ENCODE measurements around the gene TLE3. TPM values are rescaled to one million over a fixed set of nuclear protein-coding genes. Genes with fewer than 3 reads are reported as not detected.

The TLE3 gene
- total and polyA plus RNA-seq, 2 of the 13 experiments (the other 11 are each of a cell fraction or from before 2014, with no cell fraction given), result 11.9 to 13.8 TPM

GRCh38 chr15:70140543-70141375, 43.0 kb upstream of the TLE3 start (continued):
- TF ChIP-seq MBD4 (IDR thresholded peaks at IDR 0.05; ENCODE audit: borderline replicate concordance, low read length) (peak; percentile 97), ZBTB7B (CRISPR knock-in tag; IDR thresholded peaks at IDR 0.05) (peak; percentile 93), ZMYM4 (CRISPR knock-in tag; IDR thresholded peaks at IDR 0.05) (peak; percentile 79), ATAD3A (CRISPR knock-in tag; IDR thresholded peaks at IDR 0.05) (no peak), RARG (CRISPR knock-in tag; IDR thresholded peaks at IDR 0.05; ENCODE audit: low read depth) (no peak), TCF12 (IDR thresholded peaks at IDR 0.05) (no peak), TCF12 (CRISPR knock-in tag; IDR thresholded peaks at IDR 0.05) (peak; percentile 99), SPEN (CRISPR knock-in tag; IDR thresholded peaks at IDR 0.05; ENCODE audit: low read depth) (peak; percentile 78), KDM4B (CRISPR knock-in tag; IDR thresholded peaks at IDR 0.05) (peak; percentile 84; the same call in 1 of the 2 replicates), MED1 (CRISPR knock-in tag; IDR thresholded peaks at IDR 0.05) (peak; percentile 89), ZNF572 (CRISPR knock-in tag; IDR thresholded peaks at IDR 0.05) (peak; percentile 86; the same call in 1 of the 2 replicates), ZFP36 (IDR thresholded peaks at IDR 0.05; ENCODE audit: borderline replicate concordance, low read depth, low read length, partially characterized antibody) (peak; percentile 85), ZNF234 (CRISPR knock-in tag; conservative IDR thresholded peaks at IDR 0.05) (no peak), ZSCAN31 (CRISPR knock-in tag; IDR thresholded peaks at IDR 0.05; ENCODE audit: low read depth) (0 out of 2 replicates have a peak, but pooled peaks have one; percentile 57), ZNF205 (CRISPR knock-in tag; IDR thresholded peaks at IDR 0.05) (peak; percentile 92), ZNF282 (IDR thresholded peaks at IDR 0.05; ENCODE audit: partially characterized antibody) (no peak), PBX3 (CRISPR knock-in tag; IDR thresholded peaks at IDR 0.05; ENCODE audit: borderline replicate concordance) (no peak), SOX6 (IDR thresholded peaks at IDR 0.05) (no peak), SOX6 (CRISPR knock-in tag; IDR thresholded peaks at IDR 0.05) (peak; percentile 98), ZNF674 (CRISPR knock-in tag; IDR thresholded peaks at IDR 0.05; ENCODE audit: low read depth) (no peak), ZNF878 (CRISPR knock-in tag; IDR thresholded peaks at IDR 0.05) (peak; percentile 96), ZFP36L1 (CRISPR knock-in tag; IDR thresholded peaks at IDR 0.05) (peak; percentile 83), TEF (CRISPR knock-in tag; IDR thresholded peaks at IDR 0.05) (no peak)
- TF ChIP-seq, protein P1, sequence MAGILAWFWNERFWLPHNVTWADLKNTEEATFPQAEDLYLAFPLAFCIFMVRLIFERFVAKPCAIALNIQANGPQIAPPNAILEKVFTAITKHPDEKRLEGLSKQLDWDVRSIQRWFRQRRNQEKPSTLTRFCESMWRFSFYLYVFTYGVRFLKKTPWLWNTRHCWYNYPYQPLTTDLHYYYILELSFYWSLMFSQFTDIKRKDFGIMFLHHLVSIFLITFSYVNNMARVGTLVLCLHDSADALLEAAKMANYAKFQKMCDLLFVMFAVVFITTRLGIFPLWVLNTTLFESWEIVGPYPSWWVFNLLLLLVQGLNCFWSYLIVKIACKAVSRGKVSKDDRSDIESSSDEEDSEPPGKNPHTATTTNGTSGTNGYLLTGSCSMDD (CRISPR knock-in tag; IDR thresholded peaks at IDR 0.05), result no peak
- TF ChIP-seq, protein P2, sequence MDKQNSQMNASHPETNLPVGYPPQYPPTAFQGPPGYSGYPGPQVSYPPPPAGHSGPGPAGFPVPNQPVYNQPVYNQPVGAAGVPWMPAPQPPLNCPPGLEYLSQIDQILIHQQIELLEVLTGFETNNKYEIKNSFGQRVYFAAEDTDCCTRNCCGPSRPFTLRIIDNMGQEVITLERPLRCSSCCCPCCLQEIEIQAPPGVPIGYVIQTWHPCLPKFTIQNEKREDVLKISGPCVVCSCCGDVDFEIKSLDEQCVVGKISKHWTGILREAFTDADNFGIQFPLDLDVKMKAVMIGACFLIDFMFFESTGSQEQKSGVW (CRISPR knock-in tag; IDR thresholded peaks at IDR 0.05; ENCODE audit: borderline replicate concordance), result no peak
- TF ChIP-seq, protein P3, sequence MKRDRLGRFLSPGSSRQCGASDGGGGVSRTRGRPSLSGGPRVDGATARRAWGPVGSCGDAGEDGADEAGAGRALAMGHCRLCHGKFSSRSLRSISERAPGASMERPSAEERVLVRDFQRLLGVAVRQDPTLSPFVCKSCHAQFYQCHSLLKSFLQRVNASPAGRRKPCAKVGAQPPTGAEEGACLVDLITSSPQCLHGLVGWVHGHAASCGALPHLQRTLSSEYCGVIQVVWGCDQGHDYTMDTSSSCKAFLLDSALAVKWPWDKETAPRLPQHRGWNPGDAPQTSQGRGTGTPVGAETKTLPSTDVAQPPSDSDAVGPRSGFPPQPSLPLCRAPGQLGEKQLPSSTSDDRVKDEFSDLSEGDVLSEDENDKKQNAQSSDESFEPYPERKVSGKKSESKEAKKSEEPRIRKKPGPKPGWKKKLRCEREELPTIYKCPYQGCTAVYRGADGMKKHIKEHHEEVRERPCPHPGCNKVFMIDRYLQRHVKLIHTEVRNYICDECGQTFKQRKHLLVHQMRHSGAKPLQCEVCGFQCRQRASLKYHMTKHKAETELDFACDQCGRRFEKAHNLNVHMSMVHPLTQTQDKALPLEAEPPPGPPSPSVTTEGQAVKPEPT (CRISPR knock-in tag; IDR thresholded peaks at IDR 0.05; ENCODE audit: low read depth), result 0 out of 2 replicates have a peak, but pooled peaks have one; percentile 58
